ENCODE results near the gene IRGC.

Gene IRGC

GRCh38 chr19:43726736-43727592 lies 11.1 kb downstream of the IRGC start:
- no peak for FAIRE-seq

GRCh38 chr19:43727593-43727853 lies 11.6 kb downstream of the IRGC start:
- no peak for FAIRE-seq

- FAIRE-seq, result no peak
These were observed 14.0 kb downstream of the IRGC start for GRCh38 chr19:43729919-43730318.

- no peak for FAIRE-seq
These were observed 15.5 kb downstream of the IRGC start for GRCh38 chr19:43731346-43731745.

- no peak for FAIRE-seq
These were observed 16.0 kb downstream of the IRGC start for GRCh38 chr19:43731846-43732245.

- FAIRE-seq, result no peak
These were observed 19.1 kb downstream of the IRGC start for GRCh38 chr19:43735013-43735412.

GRCh38 chr19:43735957-43736356 lies 20.1 kb downstream of the IRGC start:
- no peak for FAIRE-seq

- FAIRE-seq, result no peak
These were observed 22.9 kb downstream of the IRGC start for GRCh38 chr19:43738780-43739211.

GRCh38 chr19:43739439-43740235 lies 23.8 kb downstream of the IRGC start:
- FAIRE-seq, result no peak

- FAIRE-seq, result no peak
These were observed 25.4 kb downstream of the IRGC start for GRCh38 chr19:43741075-43741825.

- FAIRE-seq, result no peak
These were observed 27.2 kb downstream of the IRGC start for GRCh38 chr19:43743059-43743458.

- FAIRE-seq, result no peak
These were observed 31.8 kb downstream of the IRGC start for GRCh38 chr19:43747557-43748204.

GRCh38 chr19:43748205-43748594 lies 32.3 kb downstream of the IRGC start:
- FAIRE-seq, result no peak

- no peak for FAIRE-seq
These were observed 32.8 kb downstream of the IRGC start for GRCh38 chr19:43748685-43749084.

GRCh38 chr19:43749152-43749551 lies 33.3 kb downstream of the IRGC start:
- FAIRE-seq, result no peak

- no peak for FAIRE-seq
These were observed 34.0 kb downstream of the IRGC start for GRCh38 chr19:43749898-43750297.

- no peak for FAIRE-seq
These were observed 35.8 kb downstream of the IRGC start for GRCh38 chr19:43751466-43752220.

- FAIRE-seq, result no peak
These were observed 36.5 kb downstream of the IRGC start for GRCh38 chr19:43752287-43752875.

GRCh38 chr19:43754253-43754502 lies 38.3 kb downstream of the IRGC start:
- peak; percentile 61 for FAIRE-seq

GRCh38 chr19:43754503-43755255 lies 38.8 kb downstream of the IRGC start, which contains the start of gene SMG9:
SMG9 (minus strand) TSS chr19:43754962; CDS start chr19:43750741, 4,221 bp downstream.
- peak; percentile 94 for FAIRE-seq

- FAIRE-seq, result peak; percentile 97
These were observed 39.5 kb downstream of the IRGC start for GRCh38 chr19:43755256-43755801.
